GM13976 (cell line): ENCODE results near the gene GLA.

Experiments
- DNase-seq: peaks from one replicate; pipeline ENCODE4 v3.0.0; 2012; ENCODE audit warnings: low spot score
- CTCF ChIP-seq: IDR thresholded peaks from 2 replicates; pipeline ENCODE4 v1.5.1; 2012; ENCODE audit warnings: borderline replicate concordance, mild to moderate bottlenecking; ENCODE audit not compliant: insufficient read depth; ENCODE audit errors: extremely low read depth, missing control alignments, control extremely low read depth
- in situ Hi-C: fragments of 300-500 bp; cut with MboI; formaldehyde crosslinking; loops from one replicate; pipeline ENCODE4 v1.12.0; 2022; ENCODE audit warnings: low sequenced_read_pairs, mixed read lengths, inconsistent platforms; ENCODE audit not compliant: unreplicated experiment

The GLA gene

GRCh38 chrX:101407167-101407747, 468 bp downstream of the GLA start:
- in situ Hi-C loops, result no loop called here
- no peak for DNase-seq

GRCh38 chrX:101399825-101400224, 7.9 kb downstream of the GLA start:
- in situ Hi-C loops, result no loop called here
- no peak for TF ChIP-seq CTCF
- no peak for DNase-seq

More at GRCh38 chrX:101407167-101407747, 468 bp downstream of the GLA start:
- TF ChIP-seq CTCF, result no peak

- in situ Hi-C loops, result no loop called here
- no peak for TF ChIP-seq CTCF
- DNase-seq, result no peak
Measured at GRCh38 chrX:101398694-101399093, 9.0 kb downstream of the GLA start.

GRCh38 chrX:101397779-101398178, 9.9 kb downstream of the GLA start:
- DNase-seq, result no peak
- in situ Hi-C loops, result no loop called here
- no peak for TF ChIP-seq CTCF

- no peak for DNase-seq
- no peak for TF ChIP-seq CTCF
- in situ Hi-C loops, result no loop called here
Measured at GRCh38 chrX:101395789-101396188, 11.9 kb downstream of the GLA start.

GRCh38 chrX:101394372-101394771, 13.4 kb downstream of the GLA start:
- DNase-seq, result no peak
- in situ Hi-C loops, result no loop called here
- TF ChIP-seq CTCF, result no peak
